D721Med (cell line): ENCODE results near the gene ZEB2.

ENCODE experiments used
- DNase-seq: peaks from one replicate; pipeline ENCODE4 v3.0.0; 2011; ENCODE audit warnings: low spot score; ENCODE audit not compliant: insufficient read length
- FAIRE-seq: peaks from 2 replicates; lab custom pipeline; 2011; peaks lifted over from hg19 to GRCh38; lab: Jason Lieb, UNC
- TF ChIP-seq, protein P1 (sequence below): IDR thresholded peaks from 2 replicates; pipeline ENCODE4 v1.5.1; 2012; ENCODE audit warnings: mild to moderate bottlenecking, control low read depth; ENCODE audit not compliant: insufficient read depth; ENCODE audit errors: missing control alignments

ZEB2 gene

DNA sequence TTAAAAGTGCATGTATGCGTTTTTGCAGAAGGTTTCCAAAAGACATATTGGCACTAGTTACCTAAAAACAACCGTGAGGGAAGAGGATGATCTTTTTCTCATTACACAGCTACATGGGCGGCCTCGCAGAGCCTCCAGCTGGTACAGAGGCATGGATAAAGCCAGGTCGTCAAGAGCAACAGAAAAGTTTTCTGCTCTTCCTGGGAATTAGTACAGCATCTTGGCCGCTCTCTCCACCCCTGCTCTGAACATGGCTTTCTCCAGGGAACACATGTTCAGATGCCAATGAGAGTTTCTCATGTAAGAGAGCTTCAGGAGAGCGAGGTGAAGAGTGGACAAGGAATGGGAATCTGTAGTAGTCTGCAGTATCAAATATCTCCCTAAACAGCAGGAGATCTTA, 108.4 kb downstream of the ZEB2 start:
- FAIRE-seq = no peak
- TF ChIP-seq, protein P1, sequence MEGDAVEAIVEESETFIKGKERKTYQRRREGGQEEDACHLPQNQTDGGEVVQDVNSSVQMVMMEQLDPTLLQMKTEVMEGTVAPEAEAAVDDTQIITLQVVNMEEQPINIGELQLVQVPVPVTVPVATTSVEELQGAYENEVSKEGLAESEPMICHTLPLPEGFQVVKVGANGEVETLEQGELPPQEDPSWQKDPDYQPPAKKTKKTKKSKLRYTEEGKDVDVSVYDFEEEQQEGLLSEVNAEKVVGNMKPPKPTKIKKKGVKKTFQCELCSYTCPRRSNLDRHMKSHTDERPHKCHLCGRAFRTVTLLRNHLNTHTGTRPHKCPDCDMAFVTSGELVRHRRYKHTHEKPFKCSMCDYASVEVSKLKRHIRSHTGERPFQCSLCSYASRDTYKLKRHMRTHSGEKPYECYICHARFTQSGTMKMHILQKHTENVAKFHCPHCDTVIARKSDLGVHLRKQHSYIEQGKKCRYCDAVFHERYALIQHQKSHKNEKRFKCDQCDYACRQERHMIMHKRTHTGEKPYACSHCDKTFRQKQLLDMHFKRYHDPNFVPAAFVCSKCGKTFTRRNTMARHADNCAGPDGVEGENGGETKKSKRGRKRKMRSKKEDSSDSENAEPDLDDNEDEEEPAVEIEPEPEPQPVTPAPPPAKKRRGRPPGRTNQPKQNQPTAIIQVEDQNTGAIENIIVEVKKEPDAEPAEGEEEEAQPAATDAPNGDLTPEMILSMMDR = no peak
- DNase-seq = no peak

DNA sequence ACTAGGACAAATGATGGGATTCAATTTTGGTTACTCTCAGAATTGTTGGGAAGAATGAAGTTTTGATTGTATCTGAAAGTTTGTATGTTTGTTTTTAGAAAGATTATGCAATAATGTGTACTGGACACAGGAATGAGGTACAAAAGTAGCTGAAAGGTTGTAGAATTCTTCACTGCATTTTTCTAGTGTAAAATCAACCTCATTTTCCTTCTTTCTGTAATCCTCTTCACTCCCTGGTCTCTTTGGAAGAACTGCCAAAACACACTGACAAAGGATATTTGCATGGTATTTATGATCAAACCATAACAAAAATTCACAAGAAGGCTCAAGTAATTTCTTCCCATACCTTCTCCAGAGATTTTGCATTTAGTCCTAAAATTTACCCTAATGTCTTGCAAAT, 110.7 kb downstream of the ZEB2 start:
- TF ChIP-seq, protein P1 = no peak
- FAIRE-seq = no peak
- DNase-seq = no peak

DNA sequence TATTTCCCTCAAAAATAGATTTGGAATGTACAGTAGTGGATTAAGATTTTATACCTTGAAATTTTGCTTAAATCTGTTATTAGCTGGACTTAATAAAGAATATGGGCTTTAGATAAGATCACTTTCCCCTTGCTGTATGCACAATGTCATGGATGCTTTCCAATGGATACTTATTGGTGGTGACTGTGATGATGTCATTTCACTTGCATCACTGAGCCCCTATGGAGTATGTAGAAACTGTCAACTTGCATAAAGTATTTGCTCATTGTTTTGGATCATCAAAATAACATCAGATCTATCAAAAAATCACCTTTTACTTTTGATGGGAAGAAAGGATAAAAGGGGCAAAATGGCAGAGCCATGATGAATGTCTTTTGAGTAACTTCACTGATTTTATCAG, 112.7 kb downstream of the ZEB2 start:
- FAIRE-seq (no peak), DNase-seq (no peak)
- TF ChIP-seq, protein P1 = no peak

DNA sequence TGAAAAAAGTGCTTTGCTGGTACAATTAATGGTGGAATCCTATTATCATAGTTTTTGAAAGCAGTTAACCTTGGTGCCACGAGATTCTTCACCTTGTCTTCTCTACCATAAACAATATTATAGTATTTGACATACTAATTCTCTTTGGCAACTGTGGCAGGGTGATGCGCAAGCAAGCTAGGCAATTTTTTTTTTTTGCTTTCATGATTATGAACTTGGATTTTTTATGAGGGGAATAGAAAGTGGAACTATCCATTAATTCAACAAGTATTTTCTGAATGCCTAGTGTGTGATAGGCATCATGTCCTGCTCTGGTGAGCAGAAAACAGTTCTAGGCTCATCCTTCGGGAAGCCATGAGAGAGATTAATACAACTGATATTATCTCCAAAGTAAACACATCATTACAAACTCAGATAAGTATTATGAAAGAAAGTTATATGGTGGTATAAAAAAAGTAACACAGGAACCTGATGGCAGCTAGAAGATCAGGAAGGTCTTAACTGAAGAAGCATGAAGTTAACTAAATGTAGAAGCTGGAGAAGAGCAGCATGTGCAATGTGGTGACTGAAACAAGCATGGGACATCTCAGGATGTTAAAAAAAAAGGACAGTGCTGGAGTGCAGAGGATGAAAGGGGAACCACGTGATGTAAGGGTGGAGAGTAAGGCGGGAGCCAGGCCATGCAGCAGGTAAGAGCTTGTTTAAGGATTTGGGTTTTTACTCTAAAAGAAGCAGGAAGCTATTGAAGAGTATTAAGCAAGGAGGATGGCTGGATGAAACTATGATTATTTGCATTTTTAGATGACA, 113.7 kb downstream of the ZEB2 start:
- no peak for FAIRE-seq
- TF ChIP-seq, protein P1 = no peak
- DNase-seq = no peak

DNA sequence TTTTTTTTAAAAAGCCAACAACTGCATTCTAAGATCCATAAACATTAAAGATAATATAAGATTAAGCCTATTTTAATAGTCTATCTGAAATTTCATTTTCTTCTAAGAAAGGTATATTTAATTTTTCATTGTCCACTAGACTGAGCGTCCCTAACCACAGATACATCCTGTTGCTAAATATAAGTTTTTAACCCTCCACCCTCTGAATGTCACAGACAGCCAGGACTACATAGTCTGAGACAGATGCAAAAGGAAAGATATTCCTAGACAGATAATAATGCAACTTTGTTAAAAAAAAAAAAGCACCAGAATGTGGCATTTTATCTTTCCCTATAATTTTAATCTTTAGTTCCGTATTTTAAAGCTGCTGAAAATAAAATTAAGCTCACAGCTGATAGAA, 114.6 kb downstream of the ZEB2 start:
- no peak for DNase-seq
- TF ChIP-seq, protein P1 = no peak
- no peak for FAIRE-seq

DNA sequence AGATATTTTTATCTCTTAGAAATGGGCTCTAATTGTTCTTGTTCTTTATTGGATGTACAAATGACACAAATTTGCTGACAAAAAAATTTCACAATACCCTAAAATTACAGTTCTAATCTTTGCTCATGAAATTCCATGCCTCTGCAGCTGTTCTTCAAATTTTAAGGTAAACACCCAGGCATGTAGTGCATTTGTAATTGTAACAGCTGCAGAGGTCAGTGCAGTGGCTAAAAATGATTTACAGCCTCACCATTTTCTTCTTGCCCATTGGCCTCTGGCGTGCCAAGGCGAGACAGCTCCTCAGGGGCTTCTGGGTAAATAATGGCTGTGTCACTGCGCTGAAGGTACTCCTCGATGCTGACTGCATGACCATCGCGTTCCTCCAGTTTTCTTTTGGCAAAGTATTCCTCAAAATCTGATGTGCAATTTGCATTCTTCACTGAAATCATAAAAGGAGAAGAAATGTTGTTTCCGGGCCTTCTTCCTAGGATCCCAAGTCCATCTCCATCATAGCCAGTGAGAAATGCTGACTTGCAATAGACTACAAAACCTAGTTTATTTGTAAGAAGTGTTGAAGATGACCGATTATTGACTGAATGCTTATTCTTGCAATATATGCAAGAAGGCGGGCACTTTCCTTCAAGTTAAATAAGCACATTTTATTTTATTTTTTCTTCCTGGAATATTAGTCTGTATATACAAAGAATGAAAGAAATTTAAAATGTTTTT, 115.2 kb downstream of the ZEB2 start:
- TF ChIP-seq, protein P1 = no peak
- DNase-seq (no peak), FAIRE-seq (no peak)

DNA sequence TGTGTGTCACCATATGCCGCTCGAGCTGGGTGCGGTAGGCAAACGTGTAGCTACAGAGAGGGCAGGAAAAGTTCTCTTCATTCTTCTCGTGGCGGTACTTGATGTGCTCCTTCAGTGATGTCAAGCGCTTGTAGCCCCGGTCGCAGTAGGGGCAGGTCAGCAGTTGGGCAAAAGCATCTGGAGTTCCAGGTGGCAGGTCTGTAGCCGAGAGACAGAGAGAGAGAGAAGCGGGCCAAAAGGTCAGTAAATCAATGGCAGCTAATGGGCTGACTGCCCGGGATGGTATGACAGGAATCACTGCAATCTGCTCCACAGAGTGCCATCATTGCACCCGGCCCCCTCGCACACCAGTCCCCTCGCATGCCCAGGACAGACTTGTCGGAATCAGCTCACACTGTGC, 116.0 kb downstream of the ZEB2 start:
- TF ChIP-seq, protein P1 = no peak
- no peak for DNase-seq
- FAIRE-seq = no peak
